GM11168 (cell line): Measurements from ENCODE around the gene KDM4B.
"Not testable (repeated sequence)": the region's sequence is repeated elsewhere in the genome, so short reads cannot be mapped to it uniquely, and the experiment has no call there.

ENCODE experiments used
- in situ Hi-C: fragments of 300-500 bp; cut with MboI; formaldehyde crosslinking; loops from one replicate; pipeline ENCODE4 v1.12.0; 2022; ENCODE audit warnings: low sequenced_read_pairs; ENCODE audit not compliant: unreplicated experiment

Gene KDM4B

GRCh38 chr19:5181329-5181728 is 212.4 kb downstream of the KDM4B start:
- in situ Hi-C loops = no loop called here

- in situ Hi-C loops = no loop called here
These were observed 213.8 kb downstream of the KDM4B start for GRCh38 chr19:5182751-5183150.

GRCh38 chr19:5183616-5184015 is 214.7 kb downstream of the KDM4B start:
- in situ Hi-C loops = no loop called here

- in situ Hi-C loops = no loop called here
These were observed 216.0 kb downstream of the KDM4B start for GRCh38 chr19:5184930-5185329.

- in situ Hi-C loops = no loop called here
These were observed 217.6 kb downstream of the KDM4B start for GRCh38 chr19:5186293-5187050.

- in situ Hi-C loops = no loop called here
These were observed 219.8 kb downstream of the KDM4B start for GRCh38 chr19:5188548-5189317.

GRCh38 chr19:5189318-5189607 is 220.3 kb downstream of the KDM4B start:
- in situ Hi-C loops = no loop called here

- in situ Hi-C loops = no loop called here
These were observed 222.2 kb downstream of the KDM4B start for GRCh38 chr19:5191091-5191490.

GRCh38 chr19:5192568-5192967 is 223.7 kb downstream of the KDM4B start:
- in situ Hi-C loops = no loop called here

GRCh38 chr19:5193192-5193591 is 224.3 kb downstream of the KDM4B start:
- in situ Hi-C loops = no loop called here

- in situ Hi-C loops = no loop called here
These were observed 225.7 kb downstream of the KDM4B start for GRCh38 chr19:5194641-5195040.

GRCh38 chr19:5195587-5195986 is 226.7 kb downstream of the KDM4B start:
- in situ Hi-C loops = not testable (repeated sequence)

- in situ Hi-C loops = no loop called here
These were observed 227.9 kb downstream of the KDM4B start for GRCh38 chr19:5196832-5197231.

- in situ Hi-C loops = no loop called here
These were observed 231.9 kb downstream of the KDM4B start for GRCh38 chr19:5200844-5201243.

- in situ Hi-C loops = no loop called here
These were observed 233.6 kb downstream of the KDM4B start for GRCh38 chr19:5202553-5202952.
